Measurements from ENCODE around the gene ATP5PF.

- no peak for TF ChIP-seq CTCF (IDR thresholded peaks at IDR 0.05)
- no peak for TF ChIP-seq POLR2A (IDR thresholded peaks at IDR 0.05)
Observed at GRCh38 chr21:25752416-25752815, 17.7 kb upstream of the ATP5PF start.
